Endothelial cell of umbilical vein (primary cell): ENCODE results near the gene MCC. TPM values are rescaled to one million over a fixed set of nuclear protein-coding genes. Genes with fewer than 3 reads are reported as not detected.

Experiments
- BruUV-seq: library from RNA; stranded (reverse); fragments of 400-500 nt; replicated peaks from 2 replicates; lab custom pipeline; 2021; lab: Mats Ljungman, UMichigan
- CTCF ChIA-PET: fragments of 300-600, 350-600 bp; sonication (Branson Sonifier 250); formaldehyde crosslinking; loops from one replicate; lab custom pipeline; 2021; ENCODE audit warnings: antibody characterized with exemption, inconsistent platforms; lab: Charles Lee
- POLR2A ChIA-PET: fragments of 300-600, 350-600 bp; sonication (Branson Sonifier 250); formaldehyde crosslinking; loops from one replicate; lab custom pipeline; 2021; ENCODE audit warnings: antibody characterized with exemption, inconsistent platforms; lab: Charles Lee
- DNase-seq: peaks from one replicate; pipeline ENCODE4 v3.0.0-alpha.2; 2011; ENCODE audit warnings: low read depth, low spot score
- FAIRE-seq: peaks from 2 replicates; lab custom pipeline; 2011; peaks lifted over from hg19 to GRCh38; lab: Jason Lieb, UNC
- H2AFZ ChIP-seq: 2 replicates; pipeline ENCODE4 v1.6.0; 2012; ENCODE audit warnings: low read depth, low read length, control low read depth, inconsistent platforms
- H3K27ac ChIP-seq: 2 replicates; pipeline ENCODE4 v1.5.1; 2011; ENCODE audit warnings: low read depth, mild to moderate bottlenecking, control low read depth, low read length, moderate library complexity; ENCODE audit not compliant: insufficient read depth
- H3K27me3 ChIP-seq, 2 experiments: 2 replicates each; pipeline versions ENCODE4 v1.6.0 to v1.6.1; 2011; ENCODE audit warnings: low read length in 2 of 2, mixed read lengths in 1 of 2; ENCODE audit not compliant: control insufficient read depth in 2 of 2, insufficient read depth in 2 of 2
- H3K36me3 ChIP-seq, 2 experiments: 2 replicates in 1 of 2; 3 replicates in 1 of 2; pipeline ENCODE4 v1.5.1; 2011; ENCODE audit warnings: low read length in 2 of 2, mild to moderate bottlenecking in 1 of 2, moderate library complexity in 1 of 2; ENCODE audit not compliant: control insufficient read depth in 2 of 2, insufficient read depth in 2 of 2; ENCODE audit errors: extremely low read depth in 1 of 2
- H3K4me1 ChIP-seq: 3 replicates; pipeline ENCODE4 v1.5.1; 2011; ENCODE audit warnings: mild to moderate bottlenecking, low read length; ENCODE audit not compliant: control insufficient read depth, insufficient read depth; ENCODE audit errors: extremely low read depth
- H3K4me2 ChIP-seq: 2 replicates; pipeline ENCODE4 v1.6.1; 2011; ENCODE audit warnings: low read length, control low read depth, mixed read lengths; ENCODE audit not compliant: insufficient read depth
- H3K4me3 ChIP-seq, 3 experiments: fragments of 200-600 bp in 1 of 3; sonication (generic), shearing (Covaris generic) in 1 of 3; replicated peaks in 1 of 3; 2 replicates each; pipeline ENCODE4 v1.5.1; 2011 to 2016; ENCODE audit warnings: control low read depth in 3 of 3, low read length in 3 of 3, mild to moderate bottlenecking in 2 of 3, inconsistent platforms in 1 of 3, low read depth in 1 of 3, moderate library complexity in 1 of 3; ENCODE audit not compliant: insufficient read depth in 1 of 3
- H3K79me2 ChIP-seq: 2 replicates; pipeline ENCODE4 v1.6.0; 2012; ENCODE audit warnings: low read length, inconsistent platforms; ENCODE audit not compliant: control insufficient read depth, insufficient read depth
- H3K9ac ChIP-seq: replicated peaks from 2 replicates; pipeline ENCODE3; 2011; ENCODE audit warnings: low read length, control low read depth; ENCODE audit not compliant: insufficient read depth; ENCODE audit errors: extremely low read depth
- H3K9me1 ChIP-seq: replicated peaks from 3 replicates; pipeline ENCODE4 v1.6.0; 2011; ENCODE audit warnings: mild to moderate bottlenecking, low read length; ENCODE audit not compliant: control insufficient read depth, insufficient read depth; ENCODE audit errors: extremely low read depth
- H3K9me3 ChIP-seq: replicated peaks from 2 replicates; pipeline ENCODE4 v1.5.1; 2012; ENCODE audit warnings: low read length, inconsistent platforms; ENCODE audit not compliant: control insufficient read depth, insufficient read depth
- H4K20me1 ChIP-seq: replicated peaks from 2 replicates; pipeline ENCODE3; 2011; ENCODE audit warnings: mild to moderate bottlenecking, low read length; ENCODE audit not compliant: control insufficient read depth, insufficient read depth; ENCODE audit errors: extremely low read depth
- EZH2 ChIP-seq: IDR thresholded peaks from 2 replicates; pipeline ENCODE4 v1.6.1; 2012; ENCODE audit warnings: borderline replicate concordance, low read depth, mild to moderate bottlenecking, moderate library complexity, low read length, inconsistent platforms; ENCODE audit not compliant: severe bottlenecking
- FOS ChIP-seq: IDR thresholded peaks from 2 replicates; pipeline ENCODE4 v1.6.1; 2011; ENCODE audit warnings: mild to moderate bottlenecking, low read length, moderate library complexity, borderline replicate concordance; ENCODE audit not compliant: insufficient read depth
- GATA2 ChIP-seq: IDR thresholded peaks from 2 replicates; pipeline ENCODE4 v1.7.0; 2011; ENCODE audit warnings: low read depth, mild to moderate bottlenecking, moderate library complexity, mixed read lengths, low read length; ENCODE audit not compliant: insufficient read length, insufficient read depth
- JUN ChIP-seq: IDR thresholded peaks from 2 replicates; pipeline ENCODE4 v1.6.1; 2011; ENCODE audit warnings: borderline replicate concordance, low read depth; ENCODE audit not compliant: insufficient read length, insufficient read depth
- MYC ChIP-seq: IDR thresholded peaks from one replicate; pipeline ENCODE4 v1.6.1; 2011; ENCODE audit warnings: mild to moderate bottlenecking, low read depth, low read length
- POLR2A ChIP-seq: IDR thresholded peaks from 2 replicates; pipeline ENCODE4 v1.6.1; 2012; ENCODE audit warnings: low read depth, mild to moderate bottlenecking, control low read depth, low read length
- POLR2AphosphoS5 ChIP-seq: IDR thresholded peaks from 2 replicates; pipeline ENCODE4 v1.6.1; 2012; ENCODE audit warnings: low read depth, mild to moderate bottlenecking, control low read depth, low read length, moderate library complexity; ENCODE audit not compliant: insufficient read depth
- dilution Hi-C: fragments of 300-500 bp; cut with MboI; formaldehyde crosslinking; loops from one replicate; pipeline ENCODE4 v1.15.0; 2019; ENCODE audit warnings: low sequenced_read_pairs; ENCODE audit not compliant: extremely low pct_ligation_motif_present
- intact Hi-C: fragments of 100-400 bp; cut with micrococcal nuclease; formaldehyde crosslinking; loops from one replicate; pipeline ENCODE4 v1.10.0; 2022
- polyA plus RNA-seq, 4 experiments: library from polyadenylated mRNA; depleted of rRNA in 3 of 4; stranded (reverse) in 3 of 4; unstranded in 1 of 4; fragments of >200 nt; gene quantifications; 2 replicates each; pipeline versions ENCODE4 v1.2.1 to v1.2.3, GENCODE V29; 2011 to 2012; ENCODE audit warnings: missing spikeins in 1 of 4
- total RNA-seq: library from RNA; stranded (reverse); gene quantifications from 2 replicates; pipeline ENCODE4 v1.2.3, GENCODE V29; 2021
- TF ChIP-seq, protein P1 (sequence below): IDR thresholded peaks from 2 replicates; pipeline ENCODE4 v1.6.1; 2011; ENCODE audit not compliant: insufficient read depth, insufficient read length
- TF ChIP-seq, protein P2 (sequence below), 2 donors: IDR thresholded peaks; 1 replicate in 1 of 2; 2 replicates in 1 of 2; pipeline ENCODE4 v1.5.1; 2011; ENCODE audit warnings: low read length in 2 of 2, mild to moderate bottlenecking in 2 of 2, moderate library complexity in 2 of 2, control low read depth in 1 of 2, inconsistent platforms in 1 of 2, low read depth in 1 of 2; ENCODE audit not compliant: insufficient read depth in 1 of 2; ENCODE audit errors: extremely low read depth in 1 of 2

The MCC gene
- total and polyA plus RNA-seq, 2 donors (not counting 3 experiments of a cell fraction or from before 2014, with no cell fraction given), result 6.9 to 27.5 TPM

DNA sequence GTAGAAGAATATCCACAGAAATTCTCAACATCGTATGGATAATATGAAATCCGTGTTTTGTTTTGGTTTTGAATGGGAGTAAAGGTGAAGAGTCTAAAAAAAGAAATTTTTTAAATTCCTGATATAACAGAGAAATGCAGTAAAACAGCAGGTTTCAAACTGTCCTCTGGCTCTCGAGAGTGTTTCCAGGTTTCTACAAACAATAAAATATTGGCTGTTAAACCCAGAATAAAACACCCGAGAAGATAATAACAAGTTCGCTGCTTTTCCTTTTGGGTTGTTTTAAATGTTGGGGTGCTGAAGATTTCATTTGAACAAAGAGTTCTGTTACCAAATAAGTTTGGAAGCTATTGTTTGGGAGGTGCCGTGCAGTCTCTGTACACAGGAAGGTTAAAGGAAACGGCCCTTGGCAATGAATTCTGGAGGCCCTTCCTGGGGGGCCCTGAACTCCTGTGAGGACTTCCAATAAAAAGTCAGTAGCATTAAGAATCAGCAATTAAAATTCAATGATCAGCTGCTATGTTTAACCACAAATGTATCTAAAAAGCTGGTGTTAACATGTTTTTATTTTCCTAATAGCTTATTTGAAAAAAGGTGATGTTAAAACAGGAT, 269.2 kb downstream of the MCC start:
- H3K36me3 ChIP-seq, result no peaks in the 10 kb centered on the region
- H3K79me2 ChIP-seq, result no peaks in the 10 kb centered on the region
- H3K4me1 ChIP-seq, result peaks cover 30% of the 10 kb centered on the region
- H2AFZ ChIP-seq, result no peak overlapping the region
- intact Hi-C loops, result no loop called here
- H3K9me3 ChIP-seq, result no peaks in the 10 kb centered on the region
- dilution Hi-C loops, result no loop called here
- H3K27ac ChIP-seq, result peak overlapping the region; percentile 25
- no TSS peak for BruUV-seq
- ChIA-PET CTCF (interaction anchor here (1.0 to 2.5 kb wide), 5 partner anchors 30 to 223 kb away, joined by 3 to 6 read pairs (median 3); no protein-coding TSS in a partner anchor), POLR2A (no interaction called here)
- no peaks in the 10 kb centered on the region for H3K9me1 ChIP-seq
- H3K4me3 ChIP-seq, result peak overlapping the region in 1 of 3 experiments; percentile 7
- no peaks in the 10 kb centered on the region for H4K20me1 ChIP-seq
- H3K27me3 ChIP-seq, result no peaks in the 10 kb centered on the region
- H3K9ac ChIP-seq, result no peak overlapping the region
- H3K4me2 ChIP-seq, result peak overlapping the region; percentile 85
- DNase-seq (no peak), FAIRE-seq (peak; percentile 64)
- TF ChIP-seq, protein P1, sequence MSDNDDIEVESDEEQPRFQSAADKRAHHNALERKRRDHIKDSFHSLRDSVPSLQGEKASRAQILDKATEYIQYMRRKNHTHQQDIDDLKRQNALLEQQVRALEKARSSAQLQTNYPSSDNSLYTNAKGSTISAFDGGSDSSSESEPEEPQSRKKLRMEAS, result no peak
- TF ChIP-seq EZH2 (no peak), POLR2AphosphoS5 (no peak), GATA2 (no peak), POLR2A (no peak), FOS (no peak), MYC (no peak), JUN (no peak)
- TF ChIP-seq, protein P2, sequence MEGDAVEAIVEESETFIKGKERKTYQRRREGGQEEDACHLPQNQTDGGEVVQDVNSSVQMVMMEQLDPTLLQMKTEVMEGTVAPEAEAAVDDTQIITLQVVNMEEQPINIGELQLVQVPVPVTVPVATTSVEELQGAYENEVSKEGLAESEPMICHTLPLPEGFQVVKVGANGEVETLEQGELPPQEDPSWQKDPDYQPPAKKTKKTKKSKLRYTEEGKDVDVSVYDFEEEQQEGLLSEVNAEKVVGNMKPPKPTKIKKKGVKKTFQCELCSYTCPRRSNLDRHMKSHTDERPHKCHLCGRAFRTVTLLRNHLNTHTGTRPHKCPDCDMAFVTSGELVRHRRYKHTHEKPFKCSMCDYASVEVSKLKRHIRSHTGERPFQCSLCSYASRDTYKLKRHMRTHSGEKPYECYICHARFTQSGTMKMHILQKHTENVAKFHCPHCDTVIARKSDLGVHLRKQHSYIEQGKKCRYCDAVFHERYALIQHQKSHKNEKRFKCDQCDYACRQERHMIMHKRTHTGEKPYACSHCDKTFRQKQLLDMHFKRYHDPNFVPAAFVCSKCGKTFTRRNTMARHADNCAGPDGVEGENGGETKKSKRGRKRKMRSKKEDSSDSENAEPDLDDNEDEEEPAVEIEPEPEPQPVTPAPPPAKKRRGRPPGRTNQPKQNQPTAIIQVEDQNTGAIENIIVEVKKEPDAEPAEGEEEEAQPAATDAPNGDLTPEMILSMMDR (IDR thresholded peaks at IDR 0.05; ENCODE audit: extremely low read depth in 1 of 2, insufficient read depth in 1 of 2, low read depth in 1 of 2, low read length in 2 of 2), result no peak
